ENCODE data around the gene CYYR1.

The CYYR1 gene

DNA sequence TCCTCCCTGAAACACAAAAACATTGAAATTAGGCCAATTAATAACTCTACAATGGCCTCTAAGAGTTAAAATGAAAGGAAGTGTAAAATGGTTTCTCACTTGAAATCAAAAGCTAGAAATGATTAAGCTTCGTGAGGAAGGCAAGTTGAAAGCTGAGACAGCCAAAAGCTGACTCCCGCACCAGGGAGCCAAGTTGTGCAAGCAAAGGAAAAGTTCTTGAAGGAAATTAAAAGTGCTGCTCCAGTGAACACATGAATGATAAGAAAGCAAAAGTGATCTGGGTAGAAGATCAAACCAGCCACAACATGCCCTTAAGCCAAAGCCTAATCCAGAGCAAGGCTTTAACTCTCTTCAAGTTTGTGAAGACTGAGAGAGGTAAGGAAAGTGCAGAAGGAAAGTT lies 22.8 kb downstream of the CYYR1 start:
- Histone ChIP-seq H4K20me1 (ENCODE audit: insufficient read depth) (no peaks in the 10 kb centered on the region), H3K36me3 (ENCODE audit: insufficient read depth) (no peaks in the 10 kb centered on the region), H3K4me1 (ENCODE audit: low read depth, poor library complexity, severe bottlenecking) (no peaks in the 10 kb centered on the region), H3K27me3 (ENCODE audit: insufficient read depth, low read depth) (no peaks in the 10 kb centered on the region), H3K9ac (no peak overlapping the region), H3K4me3 (IDR thresholded peaks at IDR 0.05; ENCODE audit: insufficient read depth, low read depth, low read length) (no peak overlapping the region), H2AFZ (ENCODE audit: low read depth) (no peak overlapping the region), H3K79me2 (ENCODE audit: insufficient read depth, low read depth) (no peaks in the 10 kb centered on the region), H3K4me2 (no peak overlapping the region), H3K27ac (no peak overlapping the region)
- TF ChIP-seq, protein P1, sequence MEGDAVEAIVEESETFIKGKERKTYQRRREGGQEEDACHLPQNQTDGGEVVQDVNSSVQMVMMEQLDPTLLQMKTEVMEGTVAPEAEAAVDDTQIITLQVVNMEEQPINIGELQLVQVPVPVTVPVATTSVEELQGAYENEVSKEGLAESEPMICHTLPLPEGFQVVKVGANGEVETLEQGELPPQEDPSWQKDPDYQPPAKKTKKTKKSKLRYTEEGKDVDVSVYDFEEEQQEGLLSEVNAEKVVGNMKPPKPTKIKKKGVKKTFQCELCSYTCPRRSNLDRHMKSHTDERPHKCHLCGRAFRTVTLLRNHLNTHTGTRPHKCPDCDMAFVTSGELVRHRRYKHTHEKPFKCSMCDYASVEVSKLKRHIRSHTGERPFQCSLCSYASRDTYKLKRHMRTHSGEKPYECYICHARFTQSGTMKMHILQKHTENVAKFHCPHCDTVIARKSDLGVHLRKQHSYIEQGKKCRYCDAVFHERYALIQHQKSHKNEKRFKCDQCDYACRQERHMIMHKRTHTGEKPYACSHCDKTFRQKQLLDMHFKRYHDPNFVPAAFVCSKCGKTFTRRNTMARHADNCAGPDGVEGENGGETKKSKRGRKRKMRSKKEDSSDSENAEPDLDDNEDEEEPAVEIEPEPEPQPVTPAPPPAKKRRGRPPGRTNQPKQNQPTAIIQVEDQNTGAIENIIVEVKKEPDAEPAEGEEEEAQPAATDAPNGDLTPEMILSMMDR (conservative IDR thresholded peaks at IDR 0.05; ENCODE audit: low read depth, low read length), result no peak

DNA sequence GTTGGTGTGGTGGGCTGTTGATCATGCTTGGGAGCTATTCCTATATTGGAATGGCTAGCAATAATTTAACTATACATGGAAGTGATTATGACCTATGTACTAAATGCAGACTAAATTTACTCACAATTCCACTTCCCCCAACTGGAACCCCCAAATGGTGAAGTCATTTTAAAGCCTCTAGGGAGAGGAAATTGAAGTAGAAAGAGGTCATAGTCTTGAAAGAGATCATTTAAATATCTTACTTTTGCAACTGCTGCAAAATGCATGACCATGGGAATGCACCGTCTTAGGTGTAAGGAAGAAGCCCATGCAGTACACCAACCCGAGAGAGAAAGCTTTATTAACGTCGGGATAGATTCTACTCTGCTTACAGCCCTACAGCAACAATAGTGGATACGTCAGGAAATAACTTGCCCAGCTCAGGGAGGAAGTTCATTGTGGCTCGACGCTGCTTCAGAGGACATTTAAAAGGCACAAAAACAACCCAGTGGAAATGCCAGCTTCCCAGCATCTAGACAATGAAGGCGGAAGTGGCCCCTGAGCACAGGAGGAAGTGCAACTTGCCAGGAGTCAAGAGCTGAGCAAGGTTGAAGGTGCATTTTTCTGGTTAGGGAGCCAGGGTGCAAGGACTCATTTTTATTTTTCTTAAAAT lies 26.5 kb downstream of the CYYR1 start:
- no peak overlapping the region for H3K4me2 ChIP-seq
- no peaks in the 10 kb centered on the region for H3K4me1 ChIP-seq (ENCODE audit: low read depth, poor library complexity, severe bottlenecking)
- no peaks in the 10 kb centered on the region for H3K79me2 ChIP-seq (ENCODE audit: insufficient read depth, low read depth)
- no peak overlapping the region for H2AFZ ChIP-seq (ENCODE audit: low read depth)
- H4K20me1 ChIP-seq (ENCODE audit: insufficient read depth), result no peaks in the 10 kb centered on the region
- no peak overlapping the region for H3K4me3 ChIP-seq (IDR thresholded peaks at IDR 0.05; ENCODE audit: insufficient read depth, low read depth, low read length)
- H3K27me3 ChIP-seq (ENCODE audit: insufficient read depth, low read depth), result no peaks in the 10 kb centered on the region
- TF ChIP-seq, protein P1 (conservative IDR thresholded peaks at IDR 0.05; ENCODE audit: low read depth, low read length), result no peak
- no peak overlapping the region for H3K9ac ChIP-seq
- H3K36me3 ChIP-seq (ENCODE audit: insufficient read depth), result no peaks in the 10 kb centered on the region
- H3K27ac ChIP-seq, result no peak overlapping the region

DNA sequence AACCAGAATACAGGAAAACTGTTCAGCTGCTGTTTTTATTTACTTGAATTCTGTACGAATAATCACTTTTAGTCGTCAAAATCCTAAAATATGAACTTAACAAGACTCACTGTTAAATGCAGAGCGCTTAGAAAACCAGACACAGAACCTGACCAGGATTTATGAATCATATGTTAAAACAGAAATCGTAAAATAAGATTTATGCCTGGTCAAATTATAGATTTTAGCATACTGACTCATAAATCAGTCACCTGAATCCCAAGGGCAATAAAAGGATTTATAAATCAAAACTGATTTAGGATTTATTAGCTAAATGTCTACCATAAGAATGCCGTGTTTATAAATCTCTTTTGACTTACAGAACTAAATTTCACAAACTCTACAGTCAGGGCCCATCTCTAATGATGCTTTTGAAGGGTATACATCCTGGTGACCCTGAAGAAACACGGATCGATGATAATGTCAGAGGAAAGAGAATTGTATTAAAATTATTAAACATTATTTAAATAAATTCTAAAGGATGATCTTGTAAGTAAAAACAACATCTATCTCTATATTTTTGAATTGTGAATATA lies 28.8 kb downstream of the CYYR1 start:
- no peak overlapping the region for H2AFZ ChIP-seq (ENCODE audit: low read depth)
- TF ChIP-seq, protein P1 (conservative IDR thresholded peaks at IDR 0.05; ENCODE audit: low read depth, low read length), result no peak
- no peaks in the 10 kb centered on the region for H4K20me1 ChIP-seq (ENCODE audit: insufficient read depth)
- no peak overlapping the region for H3K4me2 ChIP-seq
- H3K4me1 ChIP-seq (ENCODE audit: low read depth, poor library complexity, severe bottlenecking), result no peaks in the 10 kb centered on the region
- no peaks in the 10 kb centered on the region for H3K79me2 ChIP-seq (ENCODE audit: insufficient read depth, low read depth)
- H3K27ac ChIP-seq, result no peak overlapping the region
- no peak overlapping the region for H3K9ac ChIP-seq
- no peaks in the 10 kb centered on the region for H3K36me3 ChIP-seq (ENCODE audit: insufficient read depth)
- H3K27me3 ChIP-seq (ENCODE audit: insufficient read depth, low read depth), result no peaks in the 10 kb centered on the region
- H3K4me3 ChIP-seq (IDR thresholded peaks at IDR 0.05; ENCODE audit: insufficient read depth, low read depth, low read length), result no peak overlapping the region

DNA sequence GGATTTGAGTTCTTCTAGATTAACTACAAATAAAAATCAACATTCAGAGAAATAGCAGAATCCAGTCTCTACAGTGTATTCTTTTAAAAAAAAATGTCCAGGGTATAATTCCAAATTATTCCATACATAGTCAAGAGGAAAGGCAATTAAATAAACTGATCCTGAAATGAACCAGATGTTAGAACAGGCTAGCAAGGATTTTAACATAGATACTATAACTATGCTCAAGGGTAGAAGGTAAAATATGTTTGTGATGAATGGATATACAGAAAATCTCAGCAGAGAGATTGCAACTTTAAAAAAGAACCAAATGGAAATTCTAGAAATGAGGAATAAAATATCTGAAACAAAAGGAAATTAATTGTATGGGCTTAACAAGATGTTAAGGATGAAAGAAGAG lies 32.4 kb downstream of the CYYR1 start:
- Histone ChIP-seq H3K36me3 (ENCODE audit: insufficient read depth) (no peaks in the 10 kb centered on the region), H3K4me1 (ENCODE audit: low read depth, poor library complexity, severe bottlenecking) (no peaks in the 10 kb centered on the region), H3K27ac (no peak overlapping the region), H3K4me3 (IDR thresholded peaks at IDR 0.05; ENCODE audit: insufficient read depth, low read depth, low read length) (no peak overlapping the region), H3K27me3 (ENCODE audit: insufficient read depth, low read depth) (no peaks in the 10 kb centered on the region), H2AFZ (ENCODE audit: low read depth) (no peak overlapping the region), H3K79me2 (ENCODE audit: insufficient read depth, low read depth) (no peaks in the 10 kb centered on the region), H3K9ac (no peak overlapping the region), H4K20me1 (ENCODE audit: insufficient read depth) (no peaks in the 10 kb centered on the region), H3K4me2 (no peak overlapping the region)
- TF ChIP-seq, protein P1 (conservative IDR thresholded peaks at IDR 0.05; ENCODE audit: low read depth, low read length), result no peak
